Measurements from ENCODE around the gene LRRC41.
"Not testable (repeated sequence)": the region's sequence is repeated elsewhere in the genome, so short reads cannot be mapped to it uniquely, and the experiment has no call there.

LRRC41 gene

GRCh38 chr1:46340404-46341221 lies 37.2 kb upstream of the LRRC41 start, which contains the start of gene NSUN4:
TSS of gene NSUN4 (plus strand) at chr1:46340807. CDS start at chr1:46340827, 20 bp downstream.
- Histone ChIP-seq H3K27ac (ENCODE audit: low read depth, low read length) (peak within 1 kb of the TSS; percentile 85), H3F3A (ENCODE audit: insufficient read depth) (peaks cover 10% of the 10 kb centered on the region; the same call in 1 of the 2 replicates), H2AFZ (ENCODE audit: low read depth, low read length, severe bottlenecking) (peak within 1 kb of the TSS; percentile 82), H3K79me2 (ENCODE audit: insufficient read depth, low read length) (peaks cover 34% of the 10 kb centered on the region), H3K9me2 (replicated peaks; ENCODE audit: insufficient read depth, low read length) (no peaks in the 10 kb centered on the region), H3K9ac (ENCODE audit: low read length) (peak within 1 kb of the TSS; percentile 82), H3K9me3 (ENCODE audit: insufficient read depth, low read length) (no peaks in the 10 kb centered on the region), H3K4me3 (ENCODE audit: insufficient read depth, low read length, poor library complexity, severe bottlenecking) (peak within 1 kb of the TSS; percentile 95), H3K36me3 (ENCODE audit: low read length) (no peaks in the 10 kb centered on the region), H4K20me1 (ENCODE audit: low read depth, low read length) (no peaks in the 10 kb centered on the region), H3K4me2 (ENCODE audit: low read depth, low read length, poor library complexity, severe bottlenecking) (peak within 1 kb of the TSS; percentile 99), H3K27me3 (ENCODE audit: low read length) (no peaks in the 10 kb centered on the region)
- TF ChIP-seq, protein P1, sequence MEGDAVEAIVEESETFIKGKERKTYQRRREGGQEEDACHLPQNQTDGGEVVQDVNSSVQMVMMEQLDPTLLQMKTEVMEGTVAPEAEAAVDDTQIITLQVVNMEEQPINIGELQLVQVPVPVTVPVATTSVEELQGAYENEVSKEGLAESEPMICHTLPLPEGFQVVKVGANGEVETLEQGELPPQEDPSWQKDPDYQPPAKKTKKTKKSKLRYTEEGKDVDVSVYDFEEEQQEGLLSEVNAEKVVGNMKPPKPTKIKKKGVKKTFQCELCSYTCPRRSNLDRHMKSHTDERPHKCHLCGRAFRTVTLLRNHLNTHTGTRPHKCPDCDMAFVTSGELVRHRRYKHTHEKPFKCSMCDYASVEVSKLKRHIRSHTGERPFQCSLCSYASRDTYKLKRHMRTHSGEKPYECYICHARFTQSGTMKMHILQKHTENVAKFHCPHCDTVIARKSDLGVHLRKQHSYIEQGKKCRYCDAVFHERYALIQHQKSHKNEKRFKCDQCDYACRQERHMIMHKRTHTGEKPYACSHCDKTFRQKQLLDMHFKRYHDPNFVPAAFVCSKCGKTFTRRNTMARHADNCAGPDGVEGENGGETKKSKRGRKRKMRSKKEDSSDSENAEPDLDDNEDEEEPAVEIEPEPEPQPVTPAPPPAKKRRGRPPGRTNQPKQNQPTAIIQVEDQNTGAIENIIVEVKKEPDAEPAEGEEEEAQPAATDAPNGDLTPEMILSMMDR (IDR thresholded peaks at IDR 0.05; ENCODE audit: insufficient read depth, low read length, poor library complexity, severe bottlenecking) = peak; percentile 87
- no peak for TF ChIP-seq EZH2phosphoT487 (conservative IDR thresholded peaks at IDR 0.05; ENCODE audit: low read length)

DNA sequence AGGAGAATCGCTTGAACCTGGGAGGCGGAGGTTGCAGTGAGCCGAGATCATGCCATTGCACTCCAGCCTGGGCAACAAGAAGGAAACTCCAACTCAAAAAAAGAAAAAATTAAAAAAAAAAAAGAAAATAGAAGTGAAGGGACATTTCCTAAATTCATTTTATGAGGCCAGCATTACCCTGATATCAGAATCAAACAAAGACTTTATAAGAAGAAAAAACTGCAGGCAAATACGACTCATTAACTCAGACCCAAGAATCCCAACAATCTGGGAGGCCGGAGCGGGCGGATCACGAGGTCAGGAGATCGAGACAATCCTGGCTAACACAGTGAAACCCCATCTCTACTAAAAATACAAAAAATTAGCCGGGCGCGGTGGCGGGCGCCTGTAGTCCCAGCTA lies 34.0 kb upstream of the LRRC41 start:
- H3K79me2 ChIP-seq (ENCODE audit: insufficient read depth, low read length) = peaks cover 19% of the 10 kb centered on the region

GRCh38 chr1:46335081-46335480 lies 31.7 kb upstream of the LRRC41 start:
- Histone ChIP-seq H3K4me2 (ENCODE audit: low read depth, low read length, poor library complexity, severe bottlenecking) (no peak overlapping the region), H3K9me2 (replicated peaks; ENCODE audit: insufficient read depth, low read length) (no peaks in the 10 kb centered on the region), H3K79me2 (ENCODE audit: insufficient read depth, low read length) (no peaks in the 10 kb centered on the region), H3K4me3 (ENCODE audit: insufficient read depth, low read length, poor library complexity, severe bottlenecking) (no peak overlapping the region), H3F3A (ENCODE audit: insufficient read depth) (peaks cover 35% of the 10 kb centered on the region), H3K27ac (ENCODE audit: low read depth, low read length) (no peak overlapping the region), H3K36me3 (ENCODE audit: low read length) (no peaks in the 10 kb centered on the region), H3K27me3 (ENCODE audit: low read length) (no peaks in the 10 kb centered on the region), H3K9me3 (ENCODE audit: insufficient read depth, low read length) (no peaks in the 10 kb centered on the region), H4K20me1 (ENCODE audit: low read depth, low read length) (no peaks in the 10 kb centered on the region), H2AFZ (ENCODE audit: low read depth, low read length, severe bottlenecking) (no peak overlapping the region), H3K9ac (ENCODE audit: low read length) (no peak overlapping the region)
- TF ChIP-seq, protein P1 (IDR thresholded peaks at IDR 0.05; ENCODE audit: insufficient read depth, low read length, poor library complexity, severe bottlenecking) = no peak
- no peak for TF ChIP-seq EZH2phosphoT487 (conservative IDR thresholded peaks at IDR 0.05; ENCODE audit: low read length)

More for the DNA sequence above, 34.0 kb upstream of the LRRC41 start:
- H3K36me3 ChIP-seq (ENCODE audit: low read length); H3K4me2 ChIP-seq (ENCODE audit: low read depth, low read length, poor library complexity, severe bottlenecking); H3K27ac ChIP-seq (ENCODE audit: low read depth, low read length); H3K9ac ChIP-seq (ENCODE audit: low read length); H3K27me3 ChIP-seq (ENCODE audit: low read length); H3K4me3 ChIP-seq (ENCODE audit: insufficient read depth, low read length, poor library complexity, severe bottlenecking); H3K9me2 ChIP-seq (replicated peaks; ENCODE audit: insufficient read depth, low read length); H2AFZ ChIP-seq (ENCODE audit: low read depth, low read length, severe bottlenecking); H3K9me3 ChIP-seq (ENCODE audit: insufficient read depth, low read length); H4K20me1 ChIP-seq (ENCODE audit: low read depth, low read length): not testable (repeated sequence)
- peaks cover 16% of the 10 kb centered on the region for H3F3A ChIP-seq (ENCODE audit: insufficient read depth)

DNA sequence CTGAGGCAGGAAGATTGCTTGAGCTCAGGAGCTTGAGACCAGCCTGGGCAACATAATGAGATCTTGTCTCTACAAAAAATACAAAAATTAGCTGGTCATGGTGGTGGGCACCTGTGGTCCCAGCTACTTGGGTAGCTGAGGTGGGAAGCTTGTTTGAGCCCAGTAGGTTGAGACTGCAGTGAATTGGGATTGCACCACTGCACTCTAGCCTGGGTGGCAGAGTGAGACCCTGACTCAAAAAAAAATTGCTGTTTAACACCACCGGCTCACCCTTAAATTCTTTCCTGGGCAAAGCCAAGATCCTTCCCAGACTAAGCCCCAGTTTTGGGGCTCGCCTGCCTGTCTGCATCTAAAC lies 30.6 kb upstream of the LRRC41 start:
- Histone ChIP-seq H3K4me3 (ENCODE audit: insufficient read depth, low read length, poor library complexity, severe bottlenecking) (no peak overlapping the region), H3K9me2 (replicated peaks; ENCODE audit: insufficient read depth, low read length) (no peaks in the 10 kb centered on the region), H4K20me1 (ENCODE audit: low read depth, low read length) (no peaks in the 10 kb centered on the region), H3K9ac (ENCODE audit: low read length) (no peak overlapping the region), H3K4me2 (ENCODE audit: low read depth, low read length, poor library complexity, severe bottlenecking) (no peak overlapping the region), H3F3A (ENCODE audit: insufficient read depth) (peaks cover 33% of the 10 kb centered on the region), H3K36me3 (ENCODE audit: low read length) (no peaks in the 10 kb centered on the region), H3K27ac (ENCODE audit: low read depth, low read length) (no peak overlapping the region), H3K79me2 (ENCODE audit: insufficient read depth, low read length) (peaks cover under 1% of the 10 kb centered on the region; the same call in 1 of the 2 replicates), H2AFZ (ENCODE audit: low read depth, low read length, severe bottlenecking) (no peak overlapping the region), H3K9me3 (ENCODE audit: insufficient read depth, low read length) (no peaks in the 10 kb centered on the region), H3K27me3 (ENCODE audit: low read length) (no peaks in the 10 kb centered on the region)
- TF ChIP-seq, protein P1 (IDR thresholded peaks at IDR 0.05; ENCODE audit: insufficient read depth, low read length, poor library complexity, severe bottlenecking) = no peak
- no peak for TF ChIP-seq EZH2phosphoT487 (conservative IDR thresholded peaks at IDR 0.05; ENCODE audit: low read length)
